Cardiac muscle cell (in vitro differentiated cells and primary cell): ENCODE measurements around the gene PROSER1. TPM values are rescaled to one million over a fixed set of nuclear protein-coding genes. Genes with fewer than 3 reads are reported as not detected.

Experiments used
- DNase-seq, 2 donors: peaks; one replicate each; pipeline versions ENCODE4 v3.0.0 to v3.0.0-alpha.2; 2010 to 2017; ENCODE audit warnings: low read depth in 1 of 2, low spot score in 1 of 2
- H3K27ac ChIP-seq: fragments of 200-600 bp; sonication (generic); 2 replicates; pipeline ENCODE4 v1.5.1; 2016
- H3K27me3 ChIP-seq: fragments of 200-600 bp; sonication (generic); 2 replicates; pipeline ENCODE4 v1.6.0; 2016; ENCODE audit warnings: control low read depth
- H3K36me3 ChIP-seq: fragments of 200-600 bp; sonication (generic); 2 replicates; pipeline ENCODE4 v1.5.1; 2016; ENCODE audit warnings: control low read depth
- H3K4me1 ChIP-seq: fragments of 200-600 bp; sonication (generic); 2 replicates; pipeline ENCODE4 v1.8.1; 2017; ENCODE audit warnings: low read depth, mild to moderate bottlenecking, mixed run types
- H3K4me3 ChIP-seq: fragments of 200-600 bp; sonication (generic); 2 replicates; pipeline ENCODE4 v1.5.1; 2016; ENCODE audit warnings: mild to moderate bottlenecking
- H3K9me3 ChIP-seq: fragments of 200-600 bp; sonication (generic); 2 replicates; pipeline ENCODE4 v1.5.1; 2017; ENCODE audit warnings: low read depth, mild to moderate bottlenecking, control low read depth
- polyA plus RNA-seq: library from polyadenylated mRNA; unstranded; fragments of >200 nt; fragmentation: Nextera tagmentation; extraction: Ambion mirVana; gene quantifications from 2 replicates; pipeline ENCODE4 v1.2.1, GENCODE V29; 2016
- total RNA-seq: library from RNA; depleted of rRNA; stranded (reverse); fragments of >200 nt; gene quantifications from 2 replicates; pipeline ENCODE4 v1.2.3, GENCODE V29; 2016
- TF ChIP-seq, protein P1 (sequence below): IDR thresholded peaks from 2 replicates; pipeline ENCODE4 v1.5.1; 2012; ENCODE audit warnings: low read depth, mild to moderate bottlenecking, low read length

Gene PROSER1
- total and polyA plus RNA-seq, 2 experiments from 2014 or later = 13.1 to 14.0 TPM

DNA sequence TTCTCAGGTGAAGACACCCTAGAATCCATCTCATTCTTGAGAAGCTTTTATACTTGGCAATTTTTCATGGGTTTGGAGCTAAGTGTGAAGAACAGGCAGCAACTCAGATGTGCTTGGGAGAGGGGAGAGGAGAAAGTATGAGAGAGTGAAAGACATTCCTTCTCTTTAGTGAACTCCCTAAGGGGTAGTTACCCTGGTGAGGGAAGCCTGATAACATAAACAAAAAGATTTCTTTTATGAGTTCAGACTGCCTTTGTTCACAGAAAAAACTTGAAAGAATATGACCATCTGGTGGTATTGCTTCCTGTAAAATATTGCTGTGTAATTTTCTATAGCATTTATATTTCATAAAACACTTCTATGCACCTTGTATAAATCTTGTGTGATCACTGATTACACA, 47.2 kb downstream of the PROSER1 start, which contains the start of gene STOML3:
Gene STOML3, minus strand, starts transcription at position 139 of the 400 bp plus-strand sequence. Its CDS starts 110 bp downstream, at position 29.
- TF ChIP-seq, protein P1, sequence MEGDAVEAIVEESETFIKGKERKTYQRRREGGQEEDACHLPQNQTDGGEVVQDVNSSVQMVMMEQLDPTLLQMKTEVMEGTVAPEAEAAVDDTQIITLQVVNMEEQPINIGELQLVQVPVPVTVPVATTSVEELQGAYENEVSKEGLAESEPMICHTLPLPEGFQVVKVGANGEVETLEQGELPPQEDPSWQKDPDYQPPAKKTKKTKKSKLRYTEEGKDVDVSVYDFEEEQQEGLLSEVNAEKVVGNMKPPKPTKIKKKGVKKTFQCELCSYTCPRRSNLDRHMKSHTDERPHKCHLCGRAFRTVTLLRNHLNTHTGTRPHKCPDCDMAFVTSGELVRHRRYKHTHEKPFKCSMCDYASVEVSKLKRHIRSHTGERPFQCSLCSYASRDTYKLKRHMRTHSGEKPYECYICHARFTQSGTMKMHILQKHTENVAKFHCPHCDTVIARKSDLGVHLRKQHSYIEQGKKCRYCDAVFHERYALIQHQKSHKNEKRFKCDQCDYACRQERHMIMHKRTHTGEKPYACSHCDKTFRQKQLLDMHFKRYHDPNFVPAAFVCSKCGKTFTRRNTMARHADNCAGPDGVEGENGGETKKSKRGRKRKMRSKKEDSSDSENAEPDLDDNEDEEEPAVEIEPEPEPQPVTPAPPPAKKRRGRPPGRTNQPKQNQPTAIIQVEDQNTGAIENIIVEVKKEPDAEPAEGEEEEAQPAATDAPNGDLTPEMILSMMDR = no peak
- H3K27ac ChIP-seq = no peak within 1 kb of the TSS
- H3K4me1 ChIP-seq = no peaks in the 10 kb centered on the region
- H3K9me3 ChIP-seq = no peaks in the 10 kb centered on the region
- no peak within 1 kb of the TSS for H3K4me3 ChIP-seq
- DNase-seq = peak in 1 of 2 donors; percentile 25
- H3K36me3 ChIP-seq = no peaks in the 10 kb centered on the region
- no peaks in the 10 kb centered on the region for H3K27me3 ChIP-seq

GRCh38 chr13:38981096-38981495, 56.8 kb downstream of the PROSER1 start:
- Histone ChIP-seq H3K4me1 (no peaks in the 10 kb centered on the region), H3K36me3 (no peaks in the 10 kb centered on the region), H3K27me3 (no peaks in the 10 kb centered on the region), H3K9me3 (no peaks in the 10 kb centered on the region), H3K4me3 (no peak overlapping the region), H3K27ac (no peak overlapping the region)
- TF ChIP-seq, protein P1 = no peak
- DNase-seq = no peak

GRCh38 chr13:38980750-38981078, 57.2 kb downstream of the PROSER1 start:
- TF ChIP-seq, protein P1 = no peak
- Histone ChIP-seq H3K4me1 (no peaks in the 10 kb centered on the region), H3K36me3 (no peaks in the 10 kb centered on the region), H3K9me3 (no peaks in the 10 kb centered on the region), H3K27me3 (no peaks in the 10 kb centered on the region), H3K27ac (no peak overlapping the region), H3K4me3 (no peak overlapping the region)
- no peak for DNase-seq

DNA sequence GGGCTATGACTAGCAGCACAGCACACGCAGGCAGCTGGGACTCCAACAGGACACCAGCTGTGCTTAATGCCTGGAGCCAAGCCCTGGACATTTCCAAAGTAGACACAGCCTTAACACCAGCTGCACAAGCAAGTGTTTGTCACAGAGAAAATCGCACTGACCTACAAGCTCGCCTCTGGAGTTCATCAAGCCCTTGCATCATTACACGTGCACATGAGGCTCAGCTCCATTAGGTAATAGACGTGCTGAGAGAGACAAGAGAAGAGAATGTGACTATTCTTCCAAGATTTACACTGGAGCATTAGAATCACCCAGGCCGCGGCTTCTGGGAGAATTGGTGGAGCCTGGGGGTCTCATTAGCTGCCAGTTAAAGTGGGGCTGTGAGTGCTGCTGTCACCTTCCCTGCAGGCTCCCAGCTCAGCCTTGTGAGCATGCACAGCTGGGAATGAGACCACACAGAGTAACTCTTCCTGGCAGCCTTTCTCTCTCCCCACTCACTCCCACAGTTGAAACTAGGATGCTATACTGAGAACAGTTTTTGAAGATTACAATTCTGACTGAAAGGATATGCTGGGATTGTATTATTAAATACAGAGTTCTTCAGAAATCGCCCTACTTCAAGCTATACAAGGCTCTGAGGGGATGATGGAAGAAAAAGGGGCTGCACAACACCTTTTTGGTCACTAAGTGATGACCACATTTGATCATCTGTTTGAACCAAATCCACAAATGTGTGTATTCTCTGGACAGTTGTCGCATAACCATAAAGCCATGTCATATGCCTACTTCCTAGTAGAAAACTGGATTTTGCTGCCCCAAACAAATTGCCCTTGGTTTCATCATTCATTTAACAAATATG, 57.8 kb downstream of the PROSER1 start:
- TF ChIP-seq, protein P1 = no peak
- Histone ChIP-seq H3K27ac (no peak overlapping the region), H3K4me1 (no peaks in the 10 kb centered on the region), H3K9me3 (no peaks in the 10 kb centered on the region), H3K27me3 (no peaks in the 10 kb centered on the region), H3K4me3 (no peak overlapping the region), H3K36me3 (no peaks in the 10 kb centered on the region)
- peak; percentile 8 to 36 for DNase-seq

DNA sequence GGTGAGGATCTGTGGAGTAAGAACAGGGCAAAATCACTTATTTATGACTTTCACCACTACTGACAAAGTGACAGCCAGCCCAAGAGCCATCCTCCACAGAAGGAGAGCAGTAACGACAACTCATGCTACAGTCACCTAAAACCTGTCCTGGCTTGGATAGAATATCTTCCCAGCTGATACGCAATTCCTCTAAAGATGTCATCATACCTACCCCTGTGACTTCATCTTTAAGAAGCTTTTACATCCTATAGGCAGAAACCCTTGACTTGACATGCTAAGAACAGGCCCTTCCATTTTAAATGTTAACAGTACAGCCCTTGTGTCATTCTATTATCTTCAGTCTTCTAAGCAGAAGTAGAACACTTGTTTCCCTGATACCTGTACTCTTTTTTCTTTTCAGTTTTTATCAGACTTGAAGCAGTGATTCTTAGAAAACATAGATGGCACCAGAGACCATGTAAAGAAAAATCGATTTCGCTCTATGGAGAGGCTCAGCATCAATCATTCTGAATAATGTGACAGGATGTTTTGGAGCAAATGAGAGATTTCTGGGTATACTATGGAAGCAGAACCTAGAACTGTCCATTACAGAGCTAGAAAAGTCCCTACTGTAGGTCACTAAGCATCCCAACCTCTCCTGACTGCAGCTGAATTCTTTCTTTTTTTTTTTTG, 67.4 kb downstream of the PROSER1 start:
- no peaks in the 10 kb centered on the region for H3K9me3 ChIP-seq
- DNase-seq = no peak
- H3K4me1 ChIP-seq = no peaks in the 10 kb centered on the region
- no peaks in the 10 kb centered on the region for H3K36me3 ChIP-seq
- no peak overlapping the region for H3K27ac ChIP-seq
- no peak overlapping the region for H3K4me3 ChIP-seq
- TF ChIP-seq, protein P1 = no peak
- H3K27me3 ChIP-seq = no peaks in the 10 kb centered on the region
